IPS DF 4.7 (cell line): ENCODE data around the gene RXRA.
"Not testable (repeated sequence)": the region's sequence is repeated elsewhere in the genome, so short reads cannot be mapped to it uniquely, and the experiment has no call there.

Experiments used
- DNase-seq: peaks from one replicate; pipeline ENCODE4 v3.0.0-alpha.2; 2013; ENCODE audit warnings: low spot score; ENCODE audit errors: extremely low read depth

The RXRA gene

GRCh38 chr9:134307674-134308638 is 18.3 kb upstream of the RXRA start:
- DNase-seq: no peak

- not testable (repeated sequence) for DNase-seq
Observed at GRCh38 chr9:134308639-134309220, 17.5 kb upstream of the RXRA start.

- no peak for DNase-seq
Observed at GRCh38 chr9:134313470-134313869, 12.8 kb upstream of the RXRA start.

GRCh38 chr9:134314039-134314949 is 12.0 kb upstream of the RXRA start:
- DNase-seq: no peak

- DNase-seq: no peak
Observed at GRCh38 chr9:134314950-134315715, 11.1 kb upstream of the RXRA start.

GRCh38 chr9:134315716-134316448 is 10.4 kb upstream of the RXRA start:
- no peak for DNase-seq

GRCh38 chr9:134316449-134317160 is 9.7 kb upstream of the RXRA start:
- DNase-seq: no peak

GRCh38 chr9:134317400-134317789 is 8.9 kb upstream of the RXRA start:
- no peak for DNase-seq

- DNase-seq: no peak
Observed at GRCh38 chr9:134317790-134318414, 8.4 kb upstream of the RXRA start.

- no peak for DNase-seq
Observed at GRCh38 chr9:134318481-134318891, 7.8 kb upstream of the RXRA start.

- DNase-seq: no peak
Observed at GRCh38 chr9:134318941-134319305, 7.3 kb upstream of the RXRA start.

- no peak for DNase-seq
Observed at GRCh38 chr9:134319306-134320125, 6.7 kb upstream of the RXRA start.

GRCh38 chr9:134320126-134320867 is 6.0 kb upstream of the RXRA start:
- DNase-seq: no peak

- DNase-seq: no peak
Observed at GRCh38 chr9:134320868-134321471, 5.3 kb upstream of the RXRA start.

- no peak for DNase-seq
Observed at GRCh38 chr9:134321531-134321930, 4.7 kb upstream of the RXRA start.

GRCh38 chr9:134321946-134322741 is 4.1 kb upstream of the RXRA start:
- DNase-seq: no peak
